ENCODE results near the gene CD79A. TPM values are rescaled to one million over a fixed set of nuclear protein-coding genes. Genes with fewer than 3 reads are reported as not detected.

The CD79A gene
- total RNA-seq, 1 experiment from 2014 or later = 0.59 TPM

- BruUV-seq (replicated peaks) = TSS peak; percentile 83
- POLR2A ChIA-PET (ENCODE audit: unreplicated experiment) = interaction anchor here (0.5 to 0.9 kb wide), 6 partner anchors 14 to 537 kb away, joined by 3 to 4 read pairs (median 3); partner anchors contain the start of gene RABAC1
- no peak for TF ChIP-seq EZH2 (IDR thresholded peaks at IDR 0.05; ENCODE audit: low read depth)
- TF ChIP-seq, protein P1, sequence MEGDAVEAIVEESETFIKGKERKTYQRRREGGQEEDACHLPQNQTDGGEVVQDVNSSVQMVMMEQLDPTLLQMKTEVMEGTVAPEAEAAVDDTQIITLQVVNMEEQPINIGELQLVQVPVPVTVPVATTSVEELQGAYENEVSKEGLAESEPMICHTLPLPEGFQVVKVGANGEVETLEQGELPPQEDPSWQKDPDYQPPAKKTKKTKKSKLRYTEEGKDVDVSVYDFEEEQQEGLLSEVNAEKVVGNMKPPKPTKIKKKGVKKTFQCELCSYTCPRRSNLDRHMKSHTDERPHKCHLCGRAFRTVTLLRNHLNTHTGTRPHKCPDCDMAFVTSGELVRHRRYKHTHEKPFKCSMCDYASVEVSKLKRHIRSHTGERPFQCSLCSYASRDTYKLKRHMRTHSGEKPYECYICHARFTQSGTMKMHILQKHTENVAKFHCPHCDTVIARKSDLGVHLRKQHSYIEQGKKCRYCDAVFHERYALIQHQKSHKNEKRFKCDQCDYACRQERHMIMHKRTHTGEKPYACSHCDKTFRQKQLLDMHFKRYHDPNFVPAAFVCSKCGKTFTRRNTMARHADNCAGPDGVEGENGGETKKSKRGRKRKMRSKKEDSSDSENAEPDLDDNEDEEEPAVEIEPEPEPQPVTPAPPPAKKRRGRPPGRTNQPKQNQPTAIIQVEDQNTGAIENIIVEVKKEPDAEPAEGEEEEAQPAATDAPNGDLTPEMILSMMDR (conservative IDR thresholded peaks at IDR 0.05) = peak; percentile 63
These were observed 17.3 kb upstream of the CD79A start, which contains the start of gene RPS19 for GRCh38 chr19:41859618-41860418. Gene RPS19 (plus strand): TSS chr19:41860255. CDS start chr19:41860775, 520 bp downstream.

DNA sequence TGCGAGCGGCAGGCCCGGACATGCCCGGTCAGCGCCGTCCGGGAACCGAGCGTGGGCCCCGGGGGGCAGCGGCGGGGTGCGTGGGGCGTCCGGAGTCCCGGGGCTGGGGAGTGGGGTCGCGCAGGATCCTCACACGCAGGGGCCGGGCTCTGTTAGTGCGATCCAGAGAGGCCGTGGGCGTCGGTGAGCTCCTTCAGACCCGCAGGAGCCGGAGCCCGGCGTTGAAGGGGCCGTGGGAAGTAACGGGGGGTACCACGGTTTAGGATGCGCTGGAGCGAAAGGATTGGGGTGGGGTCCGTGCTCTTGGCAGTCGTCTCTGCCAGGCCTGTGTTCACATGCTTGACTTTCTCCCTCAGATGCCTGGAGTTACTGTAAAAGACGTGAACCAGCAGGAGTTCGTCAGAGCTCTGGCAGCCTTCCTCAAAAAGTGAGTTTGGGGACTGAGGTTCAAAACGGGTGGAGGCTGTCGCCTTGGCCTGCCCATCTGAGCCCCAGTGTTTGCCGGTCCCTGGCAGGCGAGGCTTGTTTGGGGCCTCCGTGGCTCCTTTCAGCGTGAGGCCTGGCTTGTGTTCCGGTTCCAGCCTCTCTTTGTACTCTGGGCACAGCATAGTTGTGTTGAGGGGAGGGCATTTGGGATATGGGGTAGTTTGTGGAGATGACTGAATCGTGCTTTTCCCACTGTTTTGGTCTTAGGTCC is 16.5 kb upstream of the CD79A start:
- CTCF ChIA-PET = interaction anchor here (0.6 kb wide), 2 partner anchors 85 to 304 kb away, joined by 4 to 8 read pairs; no protein-coding TSS in a partner anchor

More at GRCh38 chr19:41859618-41860418, 17.3 kb upstream of the CD79A start, which contains the start of gene RPS19:
- CTCF ChIA-PET = interaction anchor here (0.6 kb wide), 1 partner anchor 84 kb away, joined by 4 read pairs; no protein-coding TSS in a partner anchor
- H3K4me2 ChIP-seq = peak within 1 kb of the TSS; percentile 96
- H3K27ac ChIP-seq = peak within 1 kb of the TSS; percentile 96
- intact Hi-C loops (cut with micrococcal nuclease; ENCODE audit: unreplicated experiment) = loop anchor here (1.0 to 10.0 kb wide), 2 partner anchors 24 to 1715 kb away; no protein-coding TSS in a partner anchor
- peaks cover 40% of the 10 kb centered on the region for H4K20me1 ChIP-seq (ENCODE audit: insufficient read depth)
- H3K79me2 ChIP-seq (ENCODE audit: low read depth) = peaks cover 47% of the 10 kb centered on the region
- peaks cover 7% of the 10 kb centered on the region for H3K27me3 ChIP-seq (ENCODE audit: insufficient read depth, low read depth)
- H3K4me1 ChIP-seq (replicated peaks; ENCODE audit: insufficient read depth) = peaks cover 41% of the 10 kb centered on the region
- peak within 1 kb of the TSS; percentile 86 for H2AFZ ChIP-seq
- H3K9me2 ChIP-seq (ENCODE audit: insufficient read depth) = no peaks in the 10 kb centered on the region
- peaks cover 43% of the 10 kb centered on the region for H3F3A ChIP-seq (ENCODE audit: insufficient read depth, low read depth)
- peak within 1 kb of the TSS; percentile 98 for H3K4me3 ChIP-seq
- no peaks in the 10 kb centered on the region for H3K9me3 ChIP-seq (ENCODE audit: insufficient read depth, low read depth)
- peaks cover 40% of the 10 kb centered on the region for H3K36me3 ChIP-seq (ENCODE audit: low read depth)
- DNase-seq = peak; percentile 93 to 98

More for the DNA sequence above, 16.5 kb upstream of the CD79A start:
- Histone ChIP-seq H3K36me3 (ENCODE audit: low read depth) (peaks cover 47% of the 10 kb centered on the region), H3K4me3 (peak overlapping the region; percentile 98), H3K79me2 (ENCODE audit: low read depth) (peaks cover 55% of the 10 kb centered on the region), H2AFZ (no peak overlapping the region), H3F3A (ENCODE audit: insufficient read depth, low read depth) (peaks cover 51% of the 10 kb centered on the region), H4K20me1 (ENCODE audit: insufficient read depth) (peaks cover 47% of the 10 kb centered on the region), H3K27me3 (ENCODE audit: insufficient read depth, low read depth) (no peaks in the 10 kb centered on the region), H3K9me2 (ENCODE audit: insufficient read depth) (no peaks in the 10 kb centered on the region), H3K27ac (peak overlapping the region; percentile 96), H3K4me1 (replicated peaks; ENCODE audit: insufficient read depth) (peaks cover 48% of the 10 kb centered on the region), H3K4me2 (peak overlapping the region; percentile 96), H3K9me3 (ENCODE audit: insufficient read depth, low read depth) (no peaks in the 10 kb centered on the region)
- POLR2A ChIA-PET (ENCODE audit: unreplicated experiment) = interaction anchor here (0.5 to 0.9 kb wide), 3 partner anchors 80 to 99 kb away, joined by 3 to 5 read pairs (median 4); partner anchors contain the start of gene RABAC1
- no TSS peak for BruUV-seq (replicated peaks)
- TF ChIP-seq, protein P1 (conservative IDR thresholded peaks at IDR 0.05) = no peak
- TF ChIP-seq EZH2 (IDR thresholded peaks at IDR 0.05; ENCODE audit: low read depth) = no peak
- intact Hi-C loops (cut with micrococcal nuclease; ENCODE audit: unreplicated experiment) = no loop called here
- no peak for DNase-seq

All from PC-9 (cell line).